H4 (cell line): ENCODE data around the gene PEPD. TPM values are rescaled to one million over a fixed set of nuclear protein-coding genes. Genes with fewer than 3 reads are reported as not detected.

Experiments used
- DNase-seq: peaks from one replicate; pipeline ENCODE4 v3.0.0-alpha.2; 2015; ENCODE audit warnings: low spot score
- total RNA-seq: library from RNA; depleted of rRNA; stranded (reverse); fragments of >200 nt; shearing (Covaris generic); gene quantifications from 2 replicates; pipeline ENCODE4 v1.2.3, GENCODE V29; 2014

Gene PEPD
- total RNA-seq, 1 experiment from 2014 or later: 62.7 TPM

DNA sequence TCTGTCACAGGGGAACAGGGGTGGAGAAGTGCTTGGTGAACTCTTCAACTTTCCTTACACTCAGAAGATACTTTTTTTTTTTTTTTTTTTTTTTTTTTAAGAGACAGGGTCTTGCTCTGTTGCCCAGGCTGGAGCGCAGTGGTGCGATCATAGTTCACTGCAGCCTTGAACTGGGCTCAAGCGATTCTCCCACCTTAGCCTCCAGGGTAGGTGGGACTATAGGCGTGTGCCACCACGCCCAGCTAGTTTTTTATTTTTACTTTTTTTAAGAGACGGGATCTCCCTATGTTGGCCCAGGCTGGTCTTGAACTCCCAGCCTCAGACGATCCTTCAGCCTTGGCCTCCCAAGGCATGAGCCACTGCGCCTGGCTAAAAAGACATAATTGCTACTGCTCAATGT lies 136.6 kb downstream of the PEPD start:
- DNase-seq: no peak

DNA sequence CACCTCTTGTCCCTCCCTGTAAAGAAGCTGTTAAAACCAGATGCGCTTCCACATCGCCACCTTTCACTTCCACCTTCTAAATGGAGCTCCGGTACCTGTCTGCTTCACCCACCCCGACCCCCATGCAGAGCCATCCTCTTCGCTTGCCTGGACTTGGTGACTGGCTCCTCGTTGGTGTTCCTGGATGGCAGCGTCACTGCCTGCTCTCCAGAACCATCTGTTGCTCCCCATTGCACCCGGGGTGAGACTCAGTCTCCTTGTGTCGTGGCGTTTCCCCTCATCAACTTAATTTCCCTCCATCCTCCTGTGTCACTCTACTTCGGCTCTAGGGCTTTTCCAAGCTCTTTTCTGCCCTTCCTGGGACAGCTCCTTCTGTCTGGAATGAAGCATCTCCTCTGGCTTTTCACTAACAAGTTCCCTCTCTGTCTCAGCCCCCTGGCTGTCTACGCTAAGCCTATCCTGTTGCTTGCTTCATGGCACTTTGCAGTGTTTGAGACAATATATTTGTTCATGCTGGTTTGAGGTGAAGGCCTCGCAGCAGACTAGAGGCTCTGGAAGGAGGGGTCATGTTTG lies 137.8 kb downstream of the PEPD start:
- DNase-seq: no peak

DNA sequence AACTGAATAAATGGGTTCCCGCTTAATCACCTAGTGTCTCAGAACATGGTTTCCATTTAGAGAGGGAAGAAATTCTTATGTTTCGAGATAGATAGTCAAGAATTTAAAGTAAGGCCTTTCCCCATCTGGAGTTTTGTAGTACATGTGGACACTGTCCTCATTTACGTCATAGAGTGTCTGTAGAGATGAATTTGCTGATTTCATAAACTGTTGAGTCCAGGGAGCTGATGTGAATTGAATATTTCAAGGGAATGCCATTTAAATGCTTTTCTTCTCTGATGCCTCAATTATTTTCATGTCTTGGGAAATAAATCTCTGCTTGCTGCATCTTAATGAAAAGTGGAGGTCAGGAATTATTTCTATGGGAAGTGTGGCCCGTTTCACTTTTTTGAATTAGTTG lies 138.6 kb downstream of the PEPD start:
- no peak for DNase-seq

DNA sequence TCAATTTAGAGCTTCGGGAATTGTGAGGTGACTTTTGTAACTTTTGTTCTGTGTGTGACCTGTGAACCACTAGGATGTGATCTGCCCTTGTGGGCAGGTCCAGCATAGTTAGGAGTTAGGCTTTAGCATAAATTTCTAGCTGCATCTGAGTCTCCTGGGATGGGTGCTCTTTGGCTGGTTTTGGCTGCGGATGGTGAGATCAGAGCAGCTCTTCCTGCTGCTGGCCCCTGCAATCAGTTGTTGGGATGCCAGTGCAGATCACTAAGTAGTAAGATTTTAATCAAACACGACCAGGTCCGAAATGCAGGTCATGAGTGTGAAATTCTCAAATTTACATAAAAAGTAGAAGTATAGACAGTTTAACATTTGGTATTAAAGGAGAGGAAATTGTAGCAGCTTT lies 139.6 kb downstream of the PEPD start:
- DNase-seq: no peak

DNA sequence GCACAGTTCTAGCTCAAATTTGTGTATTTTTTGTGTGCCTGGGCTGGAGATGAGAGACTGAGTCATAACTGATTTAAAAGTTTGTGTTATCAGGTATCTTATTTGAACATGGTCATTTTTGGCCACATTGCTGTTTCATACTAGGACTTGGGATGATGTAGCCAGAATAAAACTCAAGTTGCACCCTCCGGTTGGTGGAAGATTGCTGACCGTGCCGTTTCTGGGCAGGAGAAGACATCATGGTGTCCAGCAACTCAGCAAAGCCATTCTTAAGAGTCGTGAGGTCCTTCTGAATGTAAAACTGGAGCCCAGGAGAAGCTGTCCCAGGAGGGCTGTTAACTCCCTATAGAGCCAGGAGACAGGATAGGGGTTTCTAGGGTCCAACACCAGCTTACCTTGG lies 140.5 kb downstream of the PEPD start:
- DNase-seq: no peak

DNA sequence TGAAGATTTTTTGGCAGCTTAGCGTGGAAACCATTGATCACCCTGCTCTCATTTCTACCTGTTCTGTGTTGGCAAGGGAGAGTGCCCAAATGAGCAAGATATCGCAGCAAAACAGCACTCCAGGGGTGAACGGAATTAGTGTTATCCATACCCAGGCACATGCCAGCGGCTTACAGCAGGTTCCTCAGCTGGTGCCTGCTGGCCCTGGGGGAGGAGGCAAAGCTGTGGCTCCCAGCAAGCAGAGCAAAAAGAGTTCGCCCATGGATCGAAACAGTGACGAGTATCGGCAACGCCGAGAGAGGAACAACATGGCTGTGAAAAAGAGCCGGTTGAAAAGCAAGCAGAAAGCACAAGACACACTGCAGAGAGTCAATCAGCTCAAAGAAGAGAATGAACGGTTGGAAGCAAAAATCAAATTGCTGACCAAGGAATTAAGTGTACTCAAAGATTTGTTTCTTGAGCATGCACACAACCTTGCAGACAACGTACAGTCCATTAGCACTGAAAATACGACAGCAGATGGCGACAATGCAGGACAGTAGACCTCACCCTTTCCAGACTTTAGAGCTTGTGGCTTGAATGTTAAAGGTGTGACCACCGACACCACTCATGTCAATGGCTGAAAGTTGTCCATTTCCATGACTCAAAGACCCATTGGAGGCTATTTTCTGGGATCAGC lies 142.3 kb downstream of the PEPD start:
- DNase-seq: no peak

DNA sequence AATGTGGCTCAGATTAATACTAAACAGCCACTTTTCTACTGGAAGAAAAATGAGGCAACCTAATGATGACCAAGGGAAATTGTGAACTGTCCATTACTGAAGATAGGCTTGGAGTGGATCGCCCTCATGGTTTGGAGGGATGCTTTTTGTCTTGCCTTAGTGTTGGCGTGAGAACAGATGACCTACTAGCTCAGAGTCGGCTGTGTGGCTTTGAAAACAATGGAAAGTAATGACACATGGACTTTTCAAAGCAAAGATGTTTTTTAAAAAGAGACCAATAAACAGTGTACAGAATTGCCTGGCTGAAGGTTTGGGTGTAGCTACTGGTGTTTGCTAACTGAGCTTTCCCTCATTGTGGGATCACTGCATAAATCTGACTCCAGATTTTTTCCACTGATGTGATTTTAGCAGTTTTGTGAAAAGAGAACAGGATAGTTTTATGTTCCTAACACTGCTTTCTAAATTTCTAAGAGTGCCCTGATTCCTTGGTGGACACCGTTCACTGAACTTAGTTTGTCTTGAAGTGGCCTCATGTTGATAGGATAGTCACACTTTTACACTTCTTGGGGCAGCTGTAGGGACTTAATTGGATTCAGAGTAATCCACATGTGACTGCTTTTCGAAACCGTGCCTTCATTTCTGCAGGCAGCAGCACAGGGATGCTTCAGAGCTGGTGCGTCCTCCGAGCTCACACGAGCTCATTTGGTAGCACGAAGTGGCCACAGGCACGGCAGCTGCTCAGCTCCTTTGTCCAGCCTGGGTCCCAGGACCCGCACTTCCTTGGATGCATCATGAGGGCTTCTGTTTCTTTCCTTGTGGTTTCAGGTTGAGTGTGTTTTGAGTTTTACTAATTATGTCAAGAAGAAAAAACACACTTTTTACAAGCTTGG lies 143.8 kb downstream of the PEPD start:
- DNase-seq: no peak

DNA sequence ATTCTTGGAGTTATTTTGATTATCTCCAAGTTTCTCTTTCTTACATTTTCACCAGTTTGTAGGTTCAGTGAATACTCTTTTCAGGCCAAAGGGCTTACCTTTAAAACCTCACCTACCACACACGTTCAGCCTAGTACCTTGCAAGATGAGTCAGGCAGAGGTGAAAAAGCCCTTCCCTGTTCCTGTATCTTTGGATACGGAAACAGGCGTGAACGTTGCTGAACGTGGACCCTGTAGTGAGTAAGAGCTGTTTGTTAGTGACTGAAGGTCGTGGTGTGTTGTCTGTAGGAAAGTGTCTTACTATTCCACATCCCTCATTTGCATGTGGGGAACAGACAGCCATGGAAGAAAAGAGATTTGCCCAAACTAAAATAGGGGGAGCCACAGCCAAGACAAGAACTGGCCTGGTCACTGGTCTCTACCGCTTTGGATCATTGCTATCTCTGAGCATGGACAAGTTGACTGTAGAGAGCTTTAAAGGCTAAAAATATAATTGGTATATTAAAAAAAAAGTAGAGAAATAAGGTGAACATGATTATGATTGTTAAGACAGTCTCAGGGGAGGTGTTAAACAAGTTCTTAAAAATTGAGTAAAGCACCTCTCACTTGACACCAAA lies 144.5 kb downstream of the PEPD start:
- DNase-seq: no peak

DNA sequence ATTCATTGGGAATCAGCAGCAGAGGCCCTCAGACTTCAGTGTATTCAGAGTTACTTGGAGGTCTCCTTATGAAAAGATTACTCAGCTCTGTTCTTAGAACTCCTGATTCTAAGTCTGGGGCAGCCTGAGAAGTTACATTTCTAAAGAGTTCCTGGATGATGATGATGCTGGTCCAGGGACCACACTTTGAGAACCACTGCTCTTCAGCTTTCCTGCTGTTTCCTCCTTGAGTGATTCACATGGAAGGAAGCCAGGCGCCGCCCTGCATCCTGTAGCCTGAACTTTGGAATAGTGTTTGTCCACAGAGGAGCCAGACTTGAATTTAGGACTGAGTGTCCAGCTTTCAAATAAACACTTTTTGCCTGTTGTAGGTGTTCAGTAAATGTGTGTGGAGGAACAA lies 145.2 kb downstream of the PEPD start:
- DNase-seq: peak; percentile 59

DNA sequence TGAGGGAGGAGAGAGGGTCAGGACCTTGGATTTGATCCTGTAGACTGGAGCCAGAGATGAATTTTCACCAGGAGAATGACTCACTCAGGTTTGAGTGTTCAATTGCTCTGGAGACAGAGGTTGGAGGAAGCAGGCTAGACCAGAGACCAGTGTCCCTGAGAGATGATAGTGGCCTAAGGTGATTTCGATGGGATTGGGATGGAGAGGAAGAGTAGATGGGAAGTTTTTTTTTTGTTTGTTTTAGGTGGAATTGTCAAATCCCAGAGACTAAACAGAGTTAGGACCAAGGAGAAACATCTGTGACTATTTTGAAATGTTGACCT lies 145.8 kb downstream of the PEPD start:
- DNase-seq: no peak

DNA sequence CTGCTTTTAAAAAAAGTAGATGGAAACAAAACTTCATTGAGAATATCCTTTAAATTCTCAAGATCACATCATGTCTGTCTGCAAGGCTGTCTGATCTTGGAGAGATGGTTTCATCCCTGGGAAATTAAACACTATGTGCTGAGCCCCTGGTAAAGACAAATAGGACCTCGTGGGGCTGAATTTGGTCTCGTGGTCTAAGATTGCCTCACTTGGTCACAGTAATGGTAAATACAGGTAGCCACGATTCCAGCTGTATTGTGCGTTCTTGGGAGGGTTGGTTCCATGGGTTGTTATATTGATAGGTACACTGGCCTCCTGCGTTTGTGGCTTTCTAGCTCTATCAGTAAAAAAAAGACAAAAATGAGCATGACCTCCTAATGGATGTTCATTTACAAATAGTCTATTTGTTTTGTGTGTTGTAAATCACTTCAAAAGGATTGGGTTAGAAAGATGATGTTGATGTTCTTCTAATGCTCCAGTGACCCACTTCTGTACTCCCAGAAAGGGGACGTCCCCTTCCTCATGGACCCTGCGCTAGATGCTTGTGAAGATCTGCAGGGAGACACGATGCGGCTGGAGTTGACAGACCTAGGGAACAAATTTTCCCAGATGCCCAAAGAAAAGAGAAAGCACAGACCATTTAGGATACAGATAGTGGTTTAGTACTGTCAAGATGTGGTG lies 146.3 kb downstream of the PEPD start:
- no peak for DNase-seq

DNA sequence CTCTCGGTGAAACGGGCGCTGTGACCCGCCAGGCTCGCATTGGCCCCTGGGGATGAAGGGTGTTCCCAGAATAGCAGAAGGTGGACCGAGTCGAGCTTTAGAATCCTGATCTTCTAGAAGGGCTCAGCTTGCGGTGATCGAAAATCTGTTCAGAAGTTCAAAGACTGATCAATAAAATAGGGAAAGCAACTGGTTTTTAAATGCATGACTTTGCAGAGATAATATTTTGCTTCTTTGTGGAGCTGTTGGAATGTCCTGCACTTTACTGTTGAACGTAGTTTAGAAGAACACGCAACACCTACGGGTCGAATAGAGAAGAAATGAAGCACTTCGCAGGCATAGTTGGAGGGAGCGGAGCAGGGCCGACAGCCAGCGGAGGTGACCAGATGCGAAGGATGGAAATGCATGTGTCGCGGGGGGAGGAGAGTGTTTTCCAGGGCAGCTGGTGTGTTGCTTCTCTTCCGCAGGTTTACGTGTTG lies 147.3 kb downstream of the PEPD start:
- no peak for DNase-seq

DNA sequence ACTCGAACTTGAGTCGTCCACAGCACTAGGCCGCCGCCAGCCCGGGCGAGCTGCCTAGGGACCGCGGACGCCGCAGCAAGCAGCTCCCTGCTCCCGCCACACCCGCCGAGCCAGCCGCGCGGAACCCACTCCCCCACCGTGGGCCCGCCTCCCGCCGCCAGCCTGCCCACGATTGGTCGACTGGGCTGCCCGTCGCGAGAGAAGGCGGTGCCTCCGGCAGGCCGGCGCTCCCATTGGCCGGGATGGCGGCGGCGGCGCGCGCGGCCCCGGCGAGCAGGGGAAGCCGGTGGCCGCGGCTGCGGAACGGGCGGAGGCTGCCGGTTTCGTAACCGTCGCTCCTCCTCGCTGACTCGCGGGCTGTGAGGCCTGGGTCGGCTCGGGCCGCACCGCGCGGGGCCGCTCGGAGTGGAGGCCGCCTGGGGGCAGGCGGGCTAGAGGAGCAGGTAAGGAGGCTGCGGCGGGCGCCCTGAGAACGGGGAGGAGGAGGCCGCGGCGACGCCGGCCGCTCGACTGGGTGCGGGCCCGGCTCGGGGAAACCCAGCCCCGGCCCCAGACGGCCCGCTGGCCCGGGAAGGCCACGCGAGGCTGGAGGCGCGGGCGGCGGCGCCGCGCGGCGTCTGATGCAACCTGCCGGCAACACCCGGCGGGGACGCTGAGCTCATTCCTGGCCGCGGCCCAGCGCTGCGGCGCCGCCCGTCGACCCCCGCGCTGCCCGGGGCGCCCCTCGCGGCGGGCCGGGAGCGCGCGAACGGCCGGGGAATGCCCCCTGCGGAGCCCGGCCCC lies 147.9 kb downstream of the PEPD start, which contains the start of gene CEBPG:
Gene CEBPG, plus strand, starts transcription at position 257 of the 783 bp plus-strand sequence. CDS start 5,531 bp downstream, outside the sequence.
- peak; percentile 83 for DNase-seq

DNA sequence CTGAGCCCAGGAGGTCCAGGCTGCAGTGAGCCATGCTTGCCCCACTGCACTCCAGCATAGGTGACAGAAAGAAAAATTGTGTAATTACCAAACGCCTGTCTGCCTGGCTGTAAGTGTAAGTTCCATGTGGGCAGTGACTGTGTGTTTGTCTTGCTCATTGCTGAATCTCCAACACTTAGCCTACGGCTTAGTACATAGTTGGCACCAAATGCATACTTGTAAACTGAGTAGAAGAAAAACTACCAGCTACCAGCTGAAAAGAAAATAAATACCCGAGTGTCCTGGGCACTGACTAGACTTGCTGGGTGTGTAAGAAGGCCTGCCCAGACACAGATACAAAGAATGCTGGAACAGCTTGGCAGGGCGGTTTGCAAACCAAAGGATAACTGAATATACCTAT lies 150.8 kb downstream of the PEPD start:
- DNase-seq: no peak

DNA sequence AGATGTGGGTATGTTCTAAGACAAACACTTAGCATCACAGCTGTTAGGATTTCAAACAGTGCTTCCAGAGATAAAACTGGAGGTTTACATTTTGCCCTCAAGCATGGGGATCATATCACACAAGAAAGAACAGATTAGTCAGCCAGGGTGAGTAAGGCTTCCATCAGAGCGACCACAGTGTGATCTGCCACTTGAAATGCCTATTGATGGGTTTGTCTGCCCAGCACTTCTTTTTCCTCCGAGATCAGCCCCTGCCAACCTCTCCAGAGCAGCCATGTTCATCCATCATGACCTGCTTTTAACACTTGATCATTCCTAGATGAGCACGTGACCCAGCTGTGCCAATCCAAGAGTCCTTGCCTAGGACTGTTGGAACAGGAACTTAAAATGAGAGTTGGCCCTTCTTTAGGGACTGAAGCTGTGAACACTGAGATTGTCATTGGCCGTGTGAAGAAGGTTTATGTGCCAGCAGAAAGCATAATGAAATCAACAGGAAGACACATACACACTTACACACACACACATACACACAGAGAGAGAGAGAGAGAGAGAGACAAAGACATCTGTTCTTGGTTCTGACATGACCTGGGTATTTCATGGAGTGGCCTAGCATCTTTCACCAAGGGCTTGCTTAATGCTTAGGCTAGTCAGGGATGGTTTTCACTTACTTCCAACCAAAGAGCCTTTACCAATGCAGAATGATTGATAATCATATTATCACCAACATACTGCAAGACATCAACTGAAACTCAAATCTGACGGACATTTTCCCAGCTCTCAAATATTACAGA lies 153.3 kb downstream of the PEPD start:
- no peak for DNase-seq

DNA sequence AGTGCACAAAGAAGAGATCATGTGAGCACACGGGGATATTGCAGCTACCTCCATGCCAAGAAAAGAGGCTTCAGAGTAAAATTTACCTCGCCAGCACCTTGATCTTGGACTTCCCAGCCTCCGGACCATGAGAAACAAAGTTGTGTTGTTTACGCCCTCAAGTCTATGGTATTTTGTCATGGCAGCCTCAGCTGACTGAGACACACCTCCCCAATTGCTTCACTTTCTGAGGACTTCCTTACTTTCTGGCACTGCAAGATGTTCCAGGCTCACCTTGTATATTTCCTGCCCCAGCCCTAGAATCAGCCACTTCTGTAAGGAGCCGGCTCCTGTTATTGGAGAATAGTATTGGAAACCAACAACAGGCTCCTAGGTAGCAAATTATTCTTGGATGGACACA lies 154.7 kb downstream of the PEPD start:
- DNase-seq: no peak

DNA sequence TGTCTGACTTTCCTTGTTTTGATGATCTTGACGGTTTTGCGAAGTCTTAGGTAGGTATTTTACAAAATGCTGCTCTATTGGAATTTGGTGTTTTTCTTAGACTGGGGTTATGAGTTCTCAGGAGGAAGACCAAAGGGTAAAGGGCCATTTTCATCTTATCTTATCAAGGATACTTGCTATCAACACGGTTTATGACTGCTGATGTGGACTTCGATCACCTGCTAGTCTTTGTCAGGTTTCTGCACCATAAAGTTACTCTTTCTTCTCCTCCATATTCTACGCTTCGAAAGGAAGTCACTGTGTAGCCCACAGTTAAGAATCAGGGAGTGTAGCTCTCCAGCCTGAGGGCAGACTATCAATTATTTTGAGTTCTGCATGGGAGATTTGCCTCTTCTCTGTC lies 155.5 kb downstream of the PEPD start:
- no peak for DNase-seq

DNA sequence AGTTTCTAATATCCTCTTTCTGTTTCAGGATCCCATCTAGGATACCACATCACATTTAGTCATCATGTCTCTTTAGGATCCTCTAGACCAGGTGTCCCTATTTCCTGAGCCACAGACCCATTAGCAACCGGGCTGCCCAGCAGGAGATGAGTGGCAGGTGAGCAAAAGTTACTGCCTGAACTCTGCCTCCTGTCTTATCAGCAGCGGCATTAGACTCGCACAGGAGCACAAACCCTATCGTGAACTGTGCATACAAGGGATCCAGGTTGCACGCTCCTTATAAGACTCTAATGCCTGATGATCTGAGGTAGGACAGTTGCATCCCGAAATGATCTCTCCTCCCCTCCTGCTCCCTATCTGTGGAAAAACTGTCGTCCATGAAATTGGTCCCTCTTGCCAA lies 155.9 kb downstream of the PEPD start:
- DNase-seq: no peak

DNA sequence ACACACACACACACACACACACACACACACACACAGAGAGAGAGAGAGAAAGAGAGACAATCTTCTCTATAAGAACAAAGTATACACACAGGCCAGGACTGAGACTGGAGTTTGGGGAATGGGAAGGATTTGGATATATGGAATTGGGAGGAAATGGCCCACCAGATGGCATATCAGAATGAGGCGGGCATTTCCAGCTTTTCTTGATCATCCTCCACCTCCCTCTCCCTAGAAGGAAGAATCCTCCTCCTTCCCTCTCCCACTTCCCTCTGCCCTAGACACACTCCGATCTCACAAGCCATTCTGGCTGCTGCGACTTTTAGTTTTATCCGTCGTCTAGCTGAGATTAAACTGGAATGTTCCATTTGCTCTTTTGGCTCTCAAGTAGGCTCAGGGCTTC lies 158.1 kb downstream of the PEPD start:
- no peak for DNase-seq
